Activated CD4-positive, alpha-beta T cell treated with anti-CD3 and anti-CD28 coated beads, Interleukin-2, Interleukin-4, amounts not matched to agents 100 ng/mL and 50 ng/mL, durations not matched to agents 16 hours and 8 hours (primary cell): ENCODE results near the gene DCC.

Experiments used
- DNase-seq: peaks from one replicate; pipeline ENCODE4 v3.0.0-alpha.2; 2020; ENCODE audit warnings: low spot score

The DCC gene

GRCh38 chr18:53234610-53235009, 894.6 kb downstream of the DCC start:
- no peak for DNase-seq

- DNase-seq, result no peak
These were observed 901.2 kb downstream of the DCC start for GRCh38 chr18:53241161-53241560.

GRCh38 chr18:53253789-53254188, 913.8 kb downstream of the DCC start:
- no peak for DNase-seq

GRCh38 chr18:53254265-53254664, 914.3 kb downstream of the DCC start:
- DNase-seq, result no peak

GRCh38 chr18:53261241-53261640, 921.2 kb downstream of the DCC start:
- DNase-seq, result no peak

GRCh38 chr18:53266850-53267249, 926.9 kb downstream of the DCC start:
- DNase-seq, result no peak

GRCh38 chr18:53268455-53268854, 928.5 kb downstream of the DCC start:
- no peak for DNase-seq

GRCh38 chr18:53281406-53281805, 941.4 kb downstream of the DCC start:
- no peak for DNase-seq

GRCh38 chr18:53283708-53284107, 943.7 kb downstream of the DCC start:
- DNase-seq, result no peak

GRCh38 chr18:53305461-53305860, 965.5 kb downstream of the DCC start:
- DNase-seq, result no peak

- DNase-seq, result no peak
These were observed 979.6 kb downstream of the DCC start for GRCh38 chr18:53319628-53320027.

GRCh38 chr18:53322163-53322562, 982.2 kb downstream of the DCC start:
- DNase-seq, result no peak

GRCh38 chr18:53324353-53324752, 984.4 kb downstream of the DCC start:
- DNase-seq, result no peak

GRCh38 chr18:53360501-53361443, 1020.8 kb downstream of the DCC start:
- DNase-seq, result no peak

GRCh38 chr18:53375621-53376020, 1035.6 kb downstream of the DCC start:
- no peak for DNase-seq

- DNase-seq, result no peak
These were observed 1040.2 kb downstream of the DCC start for GRCh38 chr18:53380063-53380639.

GRCh38 chr18:53382870-53383269, 1042.9 kb downstream of the DCC start:
- DNase-seq, result no peak

- DNase-seq, result no peak
These were observed 1045.9 kb downstream of the DCC start for GRCh38 chr18:53385889-53386288.

GRCh38 chr18:53387581-53387980, 1047.6 kb downstream of the DCC start:
- no peak for DNase-seq

GRCh38 chr18:53402670-53403069, 1062.7 kb downstream of the DCC start:
- no peak for DNase-seq

GRCh38 chr18:53408271-53408670, 1068.3 kb downstream of the DCC start:
- DNase-seq, result no peak

GRCh38 chr18:53411511-53411910, 1071.5 kb downstream of the DCC start:
- DNase-seq, result no peak

GRCh38 chr18:53417003-53417402, 1077.0 kb downstream of the DCC start:
- DNase-seq, result no peak

- no peak for DNase-seq
These were observed 1081.9 kb downstream of the DCC start for GRCh38 chr18:53421869-53422268.
